PC-3 (cell line): Measurements from ENCODE around the gene BRCC3.

Experiments used
- EZH2 ChIP-seq: fragments of 300-600 bp; sonication (generic); IDR thresholded peaks from one replicate; pipeline ENCODE4 v1.6.1; 2017; ENCODE audit warnings: antibody characterized with exemption, mild to moderate bottlenecking, low read length; ENCODE audit not compliant: unreplicated experiment
- EZH2phosphoT487 ChIP-seq: fragments of 300-600 bp; sonication (generic); IDR thresholded peaks from 2 replicates; pipeline ENCODE4 v1.6.1; 2018; ENCODE audit warnings: mild to moderate bottlenecking, antibody characterized with exemption, low read length, borderline replicate concordance
- TF ChIP-seq, protein P1 (sequence below): fragments of 300-600 bp; sonication (generic); conservative IDR thresholded peaks from 2 replicates; pipeline ENCODE4 v1.5.1; 2017; ENCODE audit warnings: antibody characterized with exemption, low read depth, mild to moderate bottlenecking, low read length

DNA sequence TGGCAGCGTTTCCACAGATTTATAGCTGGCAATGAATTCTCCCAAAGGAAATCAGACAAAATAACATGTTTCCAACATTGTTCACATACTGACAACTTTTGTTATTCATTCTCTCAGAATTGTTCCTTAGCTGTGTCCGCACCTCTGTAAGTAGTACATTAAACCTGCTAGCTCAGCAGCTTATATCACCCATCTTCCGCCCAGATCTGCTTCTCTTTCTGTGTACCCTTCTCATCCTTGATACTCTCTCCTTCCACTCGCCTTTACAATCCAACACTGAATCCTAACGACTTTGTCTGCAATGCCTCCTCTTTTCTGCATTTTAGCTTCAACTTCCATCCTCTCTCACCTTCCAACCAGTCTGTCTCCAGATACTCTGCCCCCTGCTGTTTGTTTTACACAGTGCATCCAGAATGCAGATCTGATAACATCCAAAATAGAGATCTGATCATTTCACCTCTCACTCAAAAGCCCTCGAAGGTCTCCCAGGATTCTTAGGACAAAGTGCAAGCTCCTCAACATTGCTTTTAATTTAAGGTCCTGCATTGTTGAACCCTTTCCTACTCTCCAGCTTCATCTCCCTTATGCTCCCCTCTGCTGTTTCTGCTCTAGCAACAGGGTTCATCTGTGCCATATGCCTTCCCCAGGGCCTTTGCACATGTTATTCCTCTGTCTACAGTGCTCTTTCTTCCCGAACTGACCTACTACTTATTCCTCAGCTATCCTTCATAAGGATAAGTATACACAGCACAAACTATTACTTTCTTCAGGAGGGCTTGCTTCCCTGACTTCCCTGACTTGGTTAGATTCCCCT is 77.6 kb downstream of the BRCC3 start:
- no peak for TF ChIP-seq EZH2
- TF ChIP-seq, protein P1, sequence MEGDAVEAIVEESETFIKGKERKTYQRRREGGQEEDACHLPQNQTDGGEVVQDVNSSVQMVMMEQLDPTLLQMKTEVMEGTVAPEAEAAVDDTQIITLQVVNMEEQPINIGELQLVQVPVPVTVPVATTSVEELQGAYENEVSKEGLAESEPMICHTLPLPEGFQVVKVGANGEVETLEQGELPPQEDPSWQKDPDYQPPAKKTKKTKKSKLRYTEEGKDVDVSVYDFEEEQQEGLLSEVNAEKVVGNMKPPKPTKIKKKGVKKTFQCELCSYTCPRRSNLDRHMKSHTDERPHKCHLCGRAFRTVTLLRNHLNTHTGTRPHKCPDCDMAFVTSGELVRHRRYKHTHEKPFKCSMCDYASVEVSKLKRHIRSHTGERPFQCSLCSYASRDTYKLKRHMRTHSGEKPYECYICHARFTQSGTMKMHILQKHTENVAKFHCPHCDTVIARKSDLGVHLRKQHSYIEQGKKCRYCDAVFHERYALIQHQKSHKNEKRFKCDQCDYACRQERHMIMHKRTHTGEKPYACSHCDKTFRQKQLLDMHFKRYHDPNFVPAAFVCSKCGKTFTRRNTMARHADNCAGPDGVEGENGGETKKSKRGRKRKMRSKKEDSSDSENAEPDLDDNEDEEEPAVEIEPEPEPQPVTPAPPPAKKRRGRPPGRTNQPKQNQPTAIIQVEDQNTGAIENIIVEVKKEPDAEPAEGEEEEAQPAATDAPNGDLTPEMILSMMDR = peak; percentile 66
- TF ChIP-seq EZH2phosphoT487 = no peak
